HG03039 (cell line): ENCODE measurements around the gene GLB1L.
"Not testable (repeated sequence)": the region's sequence is repeated elsewhere in the genome, so short reads cannot be mapped to it uniquely, and the experiment has no call there.

Experiments
- ATAC-seq: cut with Tn5 transposase; IDR thresholded peaks from one replicate; pipeline ENCODE4 v1.9.1; 2021; ENCODE audit warnings: mild to moderate bottlenecking, moderate library complexity; ENCODE audit not compliant: unreplicated experiment

GLB1L gene

DNA sequence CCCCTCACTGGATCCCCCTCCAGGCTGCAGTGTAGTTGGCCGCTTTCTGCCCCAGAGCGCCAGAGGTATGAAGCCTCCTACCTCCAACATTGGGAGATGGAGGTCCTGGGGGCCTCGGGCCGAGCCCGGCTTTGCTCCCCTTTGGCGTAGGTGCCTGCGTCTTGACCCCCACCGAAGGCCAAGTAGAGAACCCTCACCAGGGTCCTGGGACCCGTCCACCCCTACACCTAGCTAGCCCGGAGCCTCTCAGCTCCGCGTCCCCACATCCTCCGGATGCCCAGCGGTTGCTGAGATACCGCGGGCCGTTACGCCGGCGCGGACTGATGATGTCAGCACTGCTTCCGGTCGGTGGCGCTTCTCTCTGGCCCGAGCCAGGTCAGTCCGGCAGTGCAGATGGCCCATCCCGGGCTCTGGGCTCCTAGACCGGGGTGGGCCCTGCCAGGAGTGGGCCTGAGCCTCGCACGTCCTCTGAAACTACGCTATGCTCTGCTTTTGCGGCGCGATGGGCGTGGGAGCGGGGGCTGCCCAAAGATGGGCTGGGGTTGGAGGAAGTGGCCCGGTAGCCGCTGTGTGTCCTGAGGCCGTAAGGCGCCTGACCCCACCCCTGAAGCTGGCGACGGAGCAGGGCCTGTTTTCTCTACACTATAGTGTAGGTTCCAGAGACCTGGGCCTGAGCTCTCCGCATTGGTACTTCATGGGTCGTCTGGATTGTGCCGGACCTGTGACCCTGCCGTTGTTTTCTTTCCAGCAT is at the start of gene GLB1L, which contains the start of gene STK16:
TSS of gene GLB1L (minus strand) at position 297 of the 751 bp plus-strand sequence. CDS start 1,871 bp downstream, outside the sequence.
TSS of gene STK16 (plus strand) at position 332 of the 751 bp plus-strand sequence. CDS start 521 bp downstream, outside the sequence.
- peak; percentile 60 for ATAC-seq

DNA sequence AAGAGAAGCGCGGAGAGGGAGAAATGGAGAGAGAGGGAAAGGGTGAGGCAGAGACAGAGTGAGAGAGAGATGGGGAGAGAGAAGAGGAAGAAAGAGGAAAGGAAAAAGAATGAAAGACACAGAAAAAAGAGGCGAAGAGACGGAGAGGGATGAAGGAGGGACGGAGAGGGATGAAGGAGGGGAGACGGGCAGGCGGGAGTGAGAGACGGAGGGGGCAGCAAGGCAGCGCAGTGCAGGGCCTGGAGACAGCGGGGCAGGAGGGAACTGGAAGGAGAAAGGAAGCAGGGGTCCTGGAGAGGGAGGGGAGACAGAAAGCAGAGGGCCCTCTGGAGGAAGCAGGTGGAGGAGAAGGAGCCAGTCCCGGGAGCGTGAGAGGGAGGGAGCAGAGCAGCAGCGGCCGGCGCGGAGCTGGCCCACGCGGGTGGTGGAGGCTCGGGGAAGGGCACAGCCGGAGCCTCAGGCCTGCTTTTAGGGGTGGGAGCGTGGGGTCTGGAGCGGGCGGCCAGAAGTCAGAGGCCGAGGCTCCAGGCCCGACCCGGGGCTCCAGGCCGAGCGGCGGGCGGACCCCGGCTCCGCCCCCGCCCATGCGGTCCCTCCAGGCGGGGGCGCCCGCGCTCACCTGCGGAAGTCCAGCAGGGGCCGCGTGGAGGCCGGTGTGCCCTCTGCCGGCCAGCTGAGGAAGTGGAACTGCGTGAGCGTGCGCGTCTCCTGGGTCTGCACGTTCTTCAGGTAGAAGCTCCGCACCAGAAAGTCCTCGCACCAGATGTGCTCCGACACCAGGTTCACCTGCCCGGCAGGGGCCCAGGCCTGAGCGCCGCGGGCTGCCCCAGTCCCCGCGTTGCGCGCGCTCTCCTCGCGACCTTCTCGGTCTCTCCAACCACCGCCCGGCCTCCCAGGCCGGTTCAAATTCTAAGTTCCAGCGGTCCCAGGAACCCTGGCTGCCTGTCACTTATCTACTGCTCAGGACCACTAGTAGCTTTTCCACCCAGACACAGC is 49.4 kb upstream of the GLB1L start:
- ATAC-seq, result peak; percentile 92

DNA sequence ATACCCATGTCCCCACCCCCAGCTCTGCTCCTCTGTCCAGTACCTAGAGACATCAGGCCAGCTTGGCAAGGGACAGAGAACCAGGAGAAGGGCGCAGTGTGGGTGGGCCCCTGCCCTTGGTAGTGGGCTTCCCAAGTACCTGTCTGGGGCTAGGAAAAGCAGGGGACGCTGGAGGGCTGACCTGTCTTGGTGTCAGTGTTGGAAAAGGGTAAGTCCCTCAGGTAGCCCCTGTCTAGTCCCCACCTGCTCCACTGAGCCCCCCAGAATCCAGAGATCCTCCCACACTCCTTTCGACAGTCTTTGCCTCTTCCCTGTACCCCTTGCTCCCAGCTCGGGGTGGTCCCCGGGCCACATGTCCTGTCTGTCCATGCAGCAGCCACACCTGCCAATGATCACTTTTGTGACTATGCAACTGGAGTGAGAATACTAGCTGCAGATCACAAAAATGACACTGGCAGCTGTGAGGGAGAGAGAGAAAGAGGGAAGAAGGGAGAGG is 48.5 kb upstream of the GLB1L start:
- ATAC-seq, result no peak

DNA sequence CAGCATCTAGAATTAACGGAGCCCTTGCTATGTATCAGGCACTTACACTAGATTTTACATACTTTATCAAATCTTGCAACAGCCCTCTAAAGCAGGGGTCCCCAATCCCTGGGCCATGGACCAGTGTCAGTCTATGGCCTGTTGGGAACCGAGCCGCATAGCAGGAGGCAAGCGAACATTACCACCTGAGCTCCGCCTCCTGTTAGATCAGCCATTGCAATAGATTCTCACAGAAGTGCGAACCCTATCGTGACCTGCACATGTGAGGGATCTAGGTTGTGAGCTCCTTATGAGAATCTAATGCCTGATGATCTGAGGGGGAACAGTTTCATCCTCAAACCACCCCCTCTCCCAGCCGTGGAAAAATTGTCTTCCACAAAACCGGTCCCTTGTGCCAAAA is 47.4 kb upstream of the GLB1L start:
- ATAC-seq, result no peak

DNA sequence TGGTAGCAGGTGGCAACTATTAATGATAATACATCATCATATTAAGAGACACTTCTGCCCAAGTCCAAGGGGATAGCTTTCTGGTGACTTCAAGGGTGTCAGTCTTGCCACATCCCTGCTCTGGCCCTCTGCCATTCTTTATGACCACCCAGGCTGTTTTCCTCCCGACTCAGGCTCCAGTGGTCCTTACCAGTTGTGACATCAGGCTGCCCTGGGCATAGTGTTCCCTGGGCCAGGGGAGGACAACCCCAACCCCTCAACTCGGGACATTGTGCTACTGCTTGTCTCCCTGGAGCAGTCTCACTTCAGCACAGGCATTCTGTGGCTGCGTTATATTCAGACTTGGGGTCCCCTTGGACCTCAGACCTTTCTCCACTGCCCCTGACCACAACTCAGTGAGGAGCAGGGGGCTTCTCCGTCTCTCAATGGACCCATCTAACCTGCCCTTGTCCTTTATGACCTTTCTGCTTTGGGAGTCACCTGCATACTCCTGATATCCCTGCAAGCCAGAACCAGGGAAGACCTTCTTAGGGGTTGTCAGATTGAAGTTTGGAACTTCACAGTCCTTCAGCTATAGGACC is 46.8 kb upstream of the GLB1L start:
- ATAC-seq, result no peak

DNA sequence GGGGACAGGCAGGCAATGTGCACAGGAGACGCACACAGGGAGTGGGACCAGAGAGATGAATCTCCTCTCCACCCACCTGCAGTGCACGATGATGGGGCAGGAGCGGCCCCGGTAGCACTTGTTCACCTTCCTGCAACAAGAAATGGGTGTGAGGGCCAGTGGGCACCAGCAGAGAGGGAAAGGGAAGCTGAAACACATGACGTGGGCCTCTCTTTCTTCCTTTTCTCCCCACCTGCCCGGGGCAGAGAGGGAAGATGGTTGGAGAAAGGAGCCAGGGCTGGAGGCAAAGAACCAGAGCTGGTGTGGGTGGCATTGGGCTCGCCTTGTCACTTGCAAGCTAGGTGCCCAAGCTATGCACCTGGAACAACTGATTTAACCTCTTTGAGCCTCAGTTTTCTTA is 46.1 kb upstream of the GLB1L start:
- no peak for ATAC-seq

- no peak for ATAC-seq
These were observed 45.3 kb upstream of the GLB1L start for GRCh38 chr2:219290381-219291171.

DNA sequence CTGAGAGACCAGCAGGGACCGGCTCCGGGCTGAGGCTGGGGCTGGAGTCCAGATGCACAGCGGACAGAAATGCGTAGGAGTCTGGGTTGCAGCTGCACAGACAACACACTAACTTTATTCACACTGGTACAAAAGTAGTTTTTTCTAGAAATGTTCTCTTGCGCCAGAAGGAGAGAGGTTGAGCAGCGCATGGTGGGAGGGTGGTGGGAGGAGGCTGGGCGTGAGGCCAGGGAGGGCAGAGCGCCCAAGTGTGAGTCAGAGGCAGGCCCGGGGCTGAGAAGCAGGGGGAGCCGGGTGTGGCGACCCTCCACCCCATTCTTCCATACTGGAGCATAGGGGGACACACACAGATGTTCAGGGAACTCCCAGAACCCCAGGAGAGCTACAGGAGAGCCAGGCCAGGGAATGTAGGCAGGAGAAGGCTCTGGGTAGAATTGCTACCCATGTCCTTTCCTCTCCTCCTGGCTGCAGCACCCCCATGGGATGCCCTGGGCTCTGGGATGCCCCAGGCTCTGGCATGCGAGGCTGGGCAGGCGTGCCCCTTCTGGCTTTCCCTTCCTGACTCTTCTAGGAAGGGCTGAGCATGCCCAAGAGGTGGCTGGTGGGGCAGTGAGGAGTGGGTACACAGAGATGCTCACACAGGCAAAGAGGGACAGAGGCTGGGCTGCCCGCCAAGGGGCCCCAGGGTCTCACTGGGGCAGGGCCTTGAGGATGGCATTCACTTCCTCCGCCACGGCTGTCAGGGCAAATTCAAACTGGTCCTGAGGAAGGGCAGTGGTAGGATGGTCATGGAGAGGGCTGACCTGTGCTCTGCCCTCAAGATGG is 44.5 kb upstream of the GLB1L start:
- no peak for ATAC-seq

GRCh38 chr2:219289195-219289536 is 43.9 kb upstream of the GLB1L start:
- no peak for ATAC-seq

GRCh38 chr2:219287580-219288265 is 42.5 kb upstream of the GLB1L start:
- no peak for ATAC-seq

- ATAC-seq, result not testable (repeated sequence)
These were observed 41.8 kb upstream of the GLB1L start for GRCh38 chr2:219287116-219287440.

DNA sequence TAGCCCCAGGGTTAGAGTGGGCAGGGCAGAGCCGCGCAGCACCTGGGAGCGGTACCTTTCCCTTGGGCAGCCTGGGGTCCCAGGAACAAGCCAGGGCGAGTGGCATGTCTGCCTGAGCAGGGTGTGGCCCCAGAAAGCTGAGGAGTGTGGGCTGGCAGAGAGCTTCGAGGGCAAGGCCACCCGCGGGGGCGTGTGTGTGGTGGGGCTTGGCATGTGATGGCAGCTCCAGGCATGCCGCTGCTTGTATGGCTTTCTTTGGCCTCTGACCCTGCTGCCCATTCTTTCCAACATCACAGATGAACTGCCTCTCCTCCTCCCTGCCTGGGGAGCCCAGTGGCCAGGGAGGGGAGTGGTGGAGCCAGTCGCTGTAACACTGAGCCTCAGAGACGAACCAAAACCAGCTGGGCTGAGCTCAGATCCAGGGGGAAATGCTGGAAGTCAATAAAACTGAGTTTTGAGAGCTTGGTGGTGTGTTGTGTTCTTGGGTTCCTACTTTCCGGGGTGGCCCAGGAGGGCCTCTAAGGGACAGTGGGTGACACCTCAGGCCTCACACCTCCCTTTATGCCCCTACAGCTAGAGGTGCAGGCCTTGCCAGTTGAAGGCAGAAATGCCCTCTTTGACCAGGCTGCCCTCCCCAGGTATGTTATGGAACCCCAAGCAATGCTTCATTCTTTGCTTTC is 41.3 kb upstream of the GLB1L start:
- no peak for ATAC-seq

DNA sequence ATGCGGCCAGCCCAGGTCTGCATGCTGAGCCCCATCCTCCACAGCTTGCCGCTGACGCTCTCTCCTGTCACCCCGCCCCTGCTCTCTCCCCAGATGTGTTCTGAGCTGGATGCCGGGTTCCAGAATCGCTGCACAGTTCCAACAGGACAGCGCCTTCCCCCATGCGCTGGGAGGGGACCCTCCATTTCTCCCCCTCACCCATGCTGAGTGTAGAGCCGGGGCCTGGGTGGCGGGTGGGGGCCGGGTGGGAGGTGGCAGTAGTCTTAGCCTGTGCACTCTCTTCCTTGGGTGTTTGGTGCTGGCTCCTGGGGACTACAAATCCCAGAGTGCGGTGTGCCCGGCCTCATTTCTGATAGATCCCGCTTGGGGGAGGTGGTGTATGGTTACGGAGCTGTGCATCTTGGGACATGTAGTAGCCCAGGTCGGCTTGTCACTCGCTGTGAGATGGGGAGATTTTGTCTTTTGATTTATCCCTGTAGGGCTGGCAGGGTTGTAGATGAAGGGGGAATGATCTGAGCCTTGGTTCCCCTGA is 40.7 kb upstream of the GLB1L start:
- no peak for ATAC-seq

DNA sequence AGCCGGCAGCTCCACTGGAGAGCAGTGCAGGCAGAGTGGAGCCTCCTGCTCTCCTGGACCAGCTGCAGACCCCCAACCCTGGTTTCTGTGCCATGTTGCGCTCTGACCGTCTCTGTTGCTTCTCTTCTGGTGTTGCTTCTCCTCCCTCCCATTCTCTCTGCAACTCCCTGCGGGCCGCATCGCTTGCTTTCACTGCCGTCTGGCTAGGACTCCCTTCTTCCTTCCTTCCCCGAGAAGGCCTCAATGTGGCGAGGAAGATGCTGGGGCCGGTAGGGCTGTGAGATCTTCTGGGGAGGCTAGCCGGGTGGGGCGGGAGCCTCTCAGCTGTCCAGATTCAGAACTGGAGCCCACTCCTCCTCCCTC is 40.1 kb upstream of the GLB1L start:
- ATAC-seq, result no peak

- no peak for ATAC-seq
These were observed 39.5 kb upstream of the GLB1L start for GRCh38 chr2:219284501-219285372.

DNA sequence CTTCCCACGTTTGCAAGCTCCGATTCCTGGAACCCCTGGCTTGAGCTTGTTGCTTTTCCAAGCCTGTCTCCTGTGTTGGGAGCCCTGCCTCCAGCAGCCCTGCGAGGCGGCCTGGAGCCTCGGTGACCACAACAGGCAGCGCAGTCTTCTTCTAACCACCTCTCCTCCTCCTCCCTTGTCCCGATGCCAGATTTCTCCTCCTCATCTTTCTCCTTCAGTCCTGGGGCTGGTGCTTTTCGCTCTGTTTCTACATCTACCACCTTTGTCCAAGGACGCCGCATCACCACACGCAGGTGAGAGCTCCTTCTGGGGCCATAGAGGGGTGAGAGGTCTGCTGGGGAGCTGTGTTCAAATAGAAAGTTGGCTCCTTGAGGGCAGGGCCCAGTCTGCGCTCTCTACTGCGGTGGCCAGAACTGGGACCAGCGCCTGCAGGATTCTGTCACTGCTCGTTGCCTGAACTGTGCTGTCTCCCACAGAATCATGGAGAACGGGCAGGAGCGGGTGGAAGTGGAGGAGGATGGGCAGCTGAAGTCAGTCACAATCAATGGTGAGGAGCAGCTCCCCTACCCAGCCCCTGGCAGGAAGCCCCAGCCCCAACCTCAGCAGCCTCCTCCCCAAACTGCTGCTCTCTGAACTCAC is 37.8 kb upstream of the GLB1L start:
- no peak for ATAC-seq

- ATAC-seq, result no peak
These were observed 37.1 kb upstream of the GLB1L start for GRCh38 chr2:219282375-219282774.
